Measurements from ENCODE around the gene KMT2E. TPM values are rescaled to one million over a fixed set of nuclear protein-coding genes. Genes with fewer than 3 reads are reported as not detected.

Gene KMT2E
- 37.5 TPM for polyA plus RNA-seq (2013, experiment 1 of 2)
- polyA plus RNA-seq (2013, experiment 2 of 2), result 35.8 TPM

GRCh38 chr7:105013816-105014692 lies at the start of gene KMT2E:
Gene KMT2E (plus strand): TSS chr7:105014205. CDS start chr7:105040953, 26,748 bp downstream.
- Histone ChIP-seq H2BK5ac (ENCODE audit: low read depth, low read length, poor library complexity, severe bottlenecking) (peak within 1 kb of the TSS; percentile 91), H3K4me2 (ENCODE audit: low read length, poor library complexity, severe bottlenecking) (peak within 1 kb of the TSS; percentile 69), H4K8ac (ENCODE audit: low read length) (peak within 1 kb of the TSS; percentile 96), H3K23ac (ENCODE audit: low read length in 2 of 2) (peak within 1 kb of the TSS; percentile 96 to 99), H2BK120ac (ENCODE audit: low read depth, low read length) (peak within 1 kb of the TSS; percentile 100), H2AK5ac (ENCODE audit: low read length, severe bottlenecking) (peak within 1 kb of the TSS; percentile 100), H4K91ac (ENCODE audit: low read length) (peak within 1 kb of the TSS; percentile 95), H3K9ac (ENCODE audit: low read length) (peak within 1 kb of the TSS; percentile 100), H3K18ac (ENCODE audit: low read depth in 1 of 2, low read length in 2 of 2) (peak within 1 kb of the TSS; percentile 99 to 100), H3K79me1 (replicated peaks; ENCODE audit: low read length, poor library complexity, severe bottlenecking) (no peaks in the 10 kb centered on the region), H3K27ac (ENCODE audit: low read length, poor library complexity, severe bottlenecking) (peak within 1 kb of the TSS; percentile 97), H2BK12ac (ENCODE audit: low read length in 2 of 2) (peak within 1 kb of the TSS; percentile 86 to 94), H2AFZ (ENCODE audit: low read depth, low read length) (peak within 1 kb of the TSS; percentile 46), H3K36me3 (ENCODE audit: control insufficient read depth in 1 of 2, insufficient read depth in 2 of 2, low read depth in 1 of 2, low read length in 2 of 2) (peaks cover 0 to 11% of the 10 kb centered on the region in 2 experiments), H3K4me3 (ENCODE audit: insufficient read depth in 1 of 2, low read depth in 1 of 2, low read length in 2 of 2) (peak within 1 kb of the TSS; percentile 98 to 99), H3K27me3 (ENCODE audit: control insufficient read depth in 1 of 2, insufficient read depth in 1 of 2, low read length in 2 of 2) (no peaks in the 10 kb centered on the region), H3K9me3 (ENCODE audit: control insufficient read depth, low read length) (no peaks in the 10 kb centered on the region), H3K4me1 (ENCODE audit: control insufficient read depth, insufficient read depth, low read depth, low read length) (no peaks in the 10 kb centered on the region), H3K4ac (ENCODE audit: low read depth in 1 of 2, low read length in 2 of 2) (peak within 1 kb of the TSS; percentile 97 to 100), H2BK15ac (ENCODE audit: low read depth, poor library complexity, severe bottlenecking) (peak within 1 kb of the TSS; percentile 98), H3K14ac (ENCODE audit: low read length in 2 of 2) (peak within 1 kb of the TSS in 1 of 2 experiments; percentile 100)
- WGBS, result under 1% methylated on average over 57 of the region's 69 CpGs
- peak; percentile 86 for DNase-seq

GRCh38 chr7:104964626-104965236 lies 49.3 kb upstream of the KMT2E start:
- Histone ChIP-seq H3K14ac (ENCODE audit: low read length in 2 of 2) (no peak overlapping the region), H3K4me3 (ENCODE audit: insufficient read depth in 1 of 2, low read depth in 1 of 2, low read length in 2 of 2) (no peak overlapping the region), H2AFZ (ENCODE audit: low read depth, low read length) (no peak overlapping the region), H3K79me1 (replicated peaks; ENCODE audit: low read length, poor library complexity, severe bottlenecking) (no peaks in the 10 kb centered on the region), H3K18ac (ENCODE audit: low read depth in 1 of 2, low read length in 2 of 2) (no peak overlapping the region), H2BK120ac (ENCODE audit: low read depth, low read length) (no peak overlapping the region), H2BK5ac (ENCODE audit: low read depth, low read length, poor library complexity, severe bottlenecking) (no peak overlapping the region), H2BK12ac (ENCODE audit: low read length in 2 of 2) (no peak overlapping the region), H3K4me1 (ENCODE audit: control insufficient read depth, insufficient read depth, low read depth, low read length) (peaks cover 9% of the 10 kb centered on the region), H3K9ac (ENCODE audit: low read length) (peak overlapping the region; percentile 19), H3K27ac (ENCODE audit: low read length, poor library complexity, severe bottlenecking) (no peak overlapping the region), H3K4me2 (ENCODE audit: low read length, poor library complexity, severe bottlenecking) (no peak overlapping the region), H3K4ac (ENCODE audit: low read depth in 1 of 2, low read length in 2 of 2) (no peak overlapping the region), H2BK15ac (ENCODE audit: low read depth, poor library complexity, severe bottlenecking) (no peak overlapping the region), H4K91ac (ENCODE audit: low read length) (no peak overlapping the region), H2AK5ac (ENCODE audit: low read length, severe bottlenecking) (no peak overlapping the region), H3K23ac (ENCODE audit: low read length in 2 of 2) (no peak overlapping the region), H4K8ac (ENCODE audit: low read length) (no peak overlapping the region), H3K27me3 (ENCODE audit: control insufficient read depth in 1 of 2, insufficient read depth in 1 of 2, low read length in 2 of 2) (no peaks in the 10 kb centered on the region), H3K9me3 (ENCODE audit: control insufficient read depth, low read length) (no peaks in the 10 kb centered on the region), H3K36me3 (ENCODE audit: control insufficient read depth in 1 of 2, insufficient read depth in 2 of 2, low read depth in 1 of 2, low read length in 2 of 2) (peaks cover 0 to 3% of the 10 kb centered on the region in 2 experiments)
- DNase-seq, result no peak
- 89% methylated on average over 5 of the region's 6 CpGs for WGBS

GRCh38 chr7:104966022-104966421 lies 48.0 kb upstream of the KMT2E start:
- Histone ChIP-seq H2BK12ac (ENCODE audit: low read length in 2 of 2) (no peak overlapping the region), H2BK15ac (ENCODE audit: low read depth, poor library complexity, severe bottlenecking) (no peak overlapping the region)

GRCh38 chr7:104967088-104967487 lies 46.9 kb upstream of the KMT2E start:
- Histone ChIP-seq H2BK15ac (ENCODE audit: low read depth, poor library complexity, severe bottlenecking) (no peak overlapping the region), H3K23ac (ENCODE audit: low read length in 2 of 2) (no peak overlapping the region), H3K14ac (ENCODE audit: low read length in 2 of 2) (no peak overlapping the region), H3K27me3 (ENCODE audit: control insufficient read depth in 1 of 2, insufficient read depth in 1 of 2, low read length in 2 of 2) (no peaks in the 10 kb centered on the region), H2BK120ac (ENCODE audit: low read depth, low read length) (no peak overlapping the region), H2BK12ac (ENCODE audit: low read length in 2 of 2) (no peak overlapping the region), H3K4me2 (ENCODE audit: low read length, poor library complexity, severe bottlenecking) (no peak overlapping the region), H3K4me3 (ENCODE audit: insufficient read depth in 1 of 2, low read depth in 1 of 2, low read length in 2 of 2) (no peak overlapping the region), H3K9me3 (ENCODE audit: control insufficient read depth, low read length) (no peaks in the 10 kb centered on the region), H3K4me1 (ENCODE audit: control insufficient read depth, insufficient read depth, low read depth, low read length) (peaks cover 11% of the 10 kb centered on the region), H4K8ac (ENCODE audit: low read length) (no peak overlapping the region), H3K9ac (ENCODE audit: low read length) (peak overlapping the region; percentile 57), H3K36me3 (ENCODE audit: control insufficient read depth in 1 of 2, insufficient read depth in 2 of 2, low read depth in 1 of 2, low read length in 2 of 2) (peaks cover 0 to 3% of the 10 kb centered on the region in 2 experiments), H2BK5ac (ENCODE audit: low read depth, low read length, poor library complexity, severe bottlenecking) (no peak overlapping the region), H2AK5ac (ENCODE audit: low read length, severe bottlenecking) (no peak overlapping the region), H3K18ac (ENCODE audit: low read depth in 1 of 2, low read length in 2 of 2) (no peak overlapping the region), H3K79me1 (replicated peaks; ENCODE audit: low read length, poor library complexity, severe bottlenecking) (no peaks in the 10 kb centered on the region), H2AFZ (ENCODE audit: low read depth, low read length) (no peak overlapping the region), H3K4ac (ENCODE audit: low read depth in 1 of 2, low read length in 2 of 2) (no peak overlapping the region), H4K91ac (ENCODE audit: low read length) (no peak overlapping the region), H3K27ac (ENCODE audit: low read length, poor library complexity, severe bottlenecking) (no peak overlapping the region)
- WGBS, result 100% methylated on average over 2 of the region's 2 CpGs
- peak; percentile 58 for DNase-seq

More at GRCh38 chr7:104966022-104966421, 48.0 kb upstream of the KMT2E start:
- Histone ChIP-seq H3K27ac (ENCODE audit: low read length, poor library complexity, severe bottlenecking) (no peak overlapping the region), H2BK5ac (ENCODE audit: low read depth, low read length, poor library complexity, severe bottlenecking) (no peak overlapping the region), H3K27me3 (ENCODE audit: control insufficient read depth in 1 of 2, insufficient read depth in 1 of 2, low read length in 2 of 2) (no peaks in the 10 kb centered on the region), H3K79me1 (replicated peaks; ENCODE audit: low read length, poor library complexity, severe bottlenecking) (no peaks in the 10 kb centered on the region), H3K9ac (ENCODE audit: low read length) (no peak overlapping the region), H3K4me1 (ENCODE audit: control insufficient read depth, insufficient read depth, low read depth, low read length) (peaks cover 9% of the 10 kb centered on the region), H3K18ac (ENCODE audit: low read depth in 1 of 2, low read length in 2 of 2) (no peak overlapping the region), H4K91ac (ENCODE audit: low read length) (no peak overlapping the region), H2BK120ac (ENCODE audit: low read depth, low read length) (no peak overlapping the region), H3K4me2 (ENCODE audit: low read length, poor library complexity, severe bottlenecking) (no peak overlapping the region), H3K23ac (ENCODE audit: low read length in 2 of 2) (no peak overlapping the region), H4K8ac (ENCODE audit: low read length) (no peak overlapping the region), H3K36me3 (ENCODE audit: control insufficient read depth in 1 of 2, insufficient read depth in 2 of 2, low read depth in 1 of 2, low read length in 2 of 2) (peaks cover 0 to 3% of the 10 kb centered on the region in 2 experiments), H2AK5ac (ENCODE audit: low read length, severe bottlenecking) (peak overlapping the region; percentile 47), H2AFZ (ENCODE audit: low read depth, low read length) (no peak overlapping the region), H3K4ac (ENCODE audit: low read depth in 1 of 2, low read length in 2 of 2) (no peak overlapping the region), H3K9me3 (ENCODE audit: control insufficient read depth, low read length) (no peaks in the 10 kb centered on the region), H3K4me3 (ENCODE audit: insufficient read depth in 1 of 2, low read depth in 1 of 2, low read length in 2 of 2) (no peak overlapping the region), H3K14ac (ENCODE audit: low read length in 2 of 2) (no peak overlapping the region)
- DNase-seq, result no peak
- WGBS, result 92% methylated on average over 2 of the region's 2 CpGs

All from mesenchymal stem cell (in vitro differentiated cells and primary cell).